DMS79 treated with DMSO at 0.1 percent for 48 hours (cell line): ENCODE results near the gene SLC26A11.
"Not testable (repeated sequence)": the region's sequence is repeated elsewhere in the genome, so short reads cannot be mapped to it uniquely, and the experiment has no call there.

Source experiments
- DNase-seq: peaks from one replicate; lab custom pipeline; 2025; lab: John Stamatoyannopoulos, UW

SLC26A11 gene

DNA sequence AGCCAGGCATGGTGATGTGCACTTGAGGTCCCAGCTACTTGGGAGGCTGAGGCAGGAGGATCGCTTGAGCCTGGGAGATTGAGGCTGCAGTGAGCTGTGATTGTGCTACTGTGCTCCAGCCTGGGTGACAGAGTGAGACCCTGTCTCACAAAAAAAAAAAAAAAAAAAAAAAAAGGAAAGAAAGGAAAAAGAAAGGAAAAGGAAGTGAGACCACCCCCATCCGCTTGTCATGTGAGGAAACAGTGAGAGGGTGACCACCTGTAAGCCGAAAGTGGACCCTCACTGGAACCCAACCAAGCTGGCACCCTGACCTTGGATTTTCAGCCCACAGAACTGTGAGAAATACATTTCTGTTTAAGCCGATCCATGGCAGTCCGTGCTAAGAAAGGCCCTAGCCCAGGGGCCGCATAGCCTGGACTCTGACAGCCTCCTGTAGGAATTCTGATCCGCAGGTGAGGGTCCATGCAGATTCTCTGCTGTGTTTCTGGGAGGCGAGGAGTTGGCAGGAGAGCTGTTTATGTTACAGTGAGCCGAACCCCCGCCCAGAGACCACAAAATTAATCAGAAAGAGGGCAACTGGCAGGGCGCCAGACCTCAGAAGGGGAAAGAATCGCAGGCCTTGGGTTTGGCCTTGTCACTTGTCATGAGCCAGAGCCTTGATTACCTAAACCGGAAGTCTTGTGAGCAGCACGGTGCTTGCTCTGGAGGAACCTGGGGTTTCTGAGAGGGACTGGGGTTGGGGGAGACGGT, 1.0 kb upstream of the SLC26A11 start:
- DNase-seq, result peak; percentile 83

DNA sequence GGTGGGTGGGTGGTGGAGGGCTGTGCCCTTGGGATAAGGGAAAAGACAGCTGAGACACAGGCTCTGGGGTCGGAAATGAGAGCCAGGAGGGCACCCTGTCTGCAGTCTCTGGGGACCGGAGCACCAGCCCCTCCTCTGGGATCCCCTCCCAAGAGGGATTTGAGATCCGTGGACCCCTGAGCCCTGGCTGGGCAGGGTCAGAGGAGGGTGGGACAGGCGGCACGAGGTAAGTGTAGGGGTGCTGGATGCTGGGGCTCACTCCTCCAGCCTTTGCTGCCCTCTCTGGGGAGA, 519 bp upstream of the SLC26A11 start:
- DNase-seq, result no peak

DNA sequence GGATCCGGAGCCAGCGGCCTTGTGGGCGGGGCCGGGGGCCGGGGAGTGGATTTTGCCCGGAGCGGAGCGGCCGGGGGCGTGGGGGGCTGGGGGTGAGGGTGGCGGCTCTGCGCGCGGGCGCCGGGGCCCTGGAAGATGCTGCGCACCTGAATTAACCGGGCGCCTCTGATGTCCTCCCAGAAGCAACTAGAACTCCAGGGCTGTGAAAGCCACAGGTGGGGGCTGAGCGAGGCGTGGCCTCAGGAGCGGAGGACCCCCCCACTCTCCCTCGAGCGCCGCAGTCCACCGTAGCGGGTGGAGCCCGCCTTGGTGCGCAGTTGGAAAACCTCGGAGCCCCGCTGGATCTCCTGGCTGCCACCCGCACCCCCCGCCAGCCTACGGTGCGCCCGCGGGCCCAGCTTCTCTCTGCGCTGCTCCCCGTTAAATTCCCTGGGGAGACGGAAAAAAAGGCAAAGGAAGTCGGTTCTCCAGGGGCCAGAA, 549 bp downstream of the SLC26A11 start:
- peak; percentile 1 for DNase-seq

DNA sequence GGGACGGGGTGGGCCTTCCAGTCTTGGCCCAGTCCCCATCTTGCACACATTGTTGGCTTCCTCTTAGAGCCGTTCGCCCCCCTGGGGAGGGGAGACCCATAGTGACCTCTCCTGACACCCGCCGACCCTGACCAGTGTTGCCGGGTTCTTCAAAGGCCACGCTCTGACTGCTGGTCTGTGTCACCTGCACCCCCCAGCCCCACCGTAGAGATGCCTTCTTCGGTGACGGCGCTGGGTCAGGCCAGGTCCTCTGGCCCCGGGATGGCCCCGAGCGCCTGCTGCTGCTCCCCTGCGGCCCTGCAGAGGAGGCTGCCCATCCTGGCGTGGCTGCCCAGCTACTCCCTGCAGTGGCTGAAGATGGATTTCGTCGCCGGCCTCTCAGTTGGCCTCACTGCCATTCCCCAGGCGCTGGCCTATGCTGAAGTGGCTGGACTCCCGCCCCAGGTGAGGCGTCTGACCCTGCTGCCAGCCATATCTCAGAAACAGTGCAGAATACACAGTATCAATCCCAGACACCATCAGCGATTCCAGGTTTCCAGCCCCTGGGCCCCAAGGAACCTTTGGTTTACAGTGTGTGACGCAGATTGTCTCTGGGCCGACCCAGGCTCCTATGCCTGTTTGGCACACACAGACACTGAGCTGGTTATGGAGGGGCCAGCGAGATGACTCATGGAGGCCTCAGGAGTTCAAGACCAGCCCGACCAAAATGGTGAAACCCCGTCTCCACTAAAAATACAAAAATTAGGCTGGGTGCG, 1.3 kb downstream of the SLC26A11 start:
- DNase-seq, result no peak

DNA sequence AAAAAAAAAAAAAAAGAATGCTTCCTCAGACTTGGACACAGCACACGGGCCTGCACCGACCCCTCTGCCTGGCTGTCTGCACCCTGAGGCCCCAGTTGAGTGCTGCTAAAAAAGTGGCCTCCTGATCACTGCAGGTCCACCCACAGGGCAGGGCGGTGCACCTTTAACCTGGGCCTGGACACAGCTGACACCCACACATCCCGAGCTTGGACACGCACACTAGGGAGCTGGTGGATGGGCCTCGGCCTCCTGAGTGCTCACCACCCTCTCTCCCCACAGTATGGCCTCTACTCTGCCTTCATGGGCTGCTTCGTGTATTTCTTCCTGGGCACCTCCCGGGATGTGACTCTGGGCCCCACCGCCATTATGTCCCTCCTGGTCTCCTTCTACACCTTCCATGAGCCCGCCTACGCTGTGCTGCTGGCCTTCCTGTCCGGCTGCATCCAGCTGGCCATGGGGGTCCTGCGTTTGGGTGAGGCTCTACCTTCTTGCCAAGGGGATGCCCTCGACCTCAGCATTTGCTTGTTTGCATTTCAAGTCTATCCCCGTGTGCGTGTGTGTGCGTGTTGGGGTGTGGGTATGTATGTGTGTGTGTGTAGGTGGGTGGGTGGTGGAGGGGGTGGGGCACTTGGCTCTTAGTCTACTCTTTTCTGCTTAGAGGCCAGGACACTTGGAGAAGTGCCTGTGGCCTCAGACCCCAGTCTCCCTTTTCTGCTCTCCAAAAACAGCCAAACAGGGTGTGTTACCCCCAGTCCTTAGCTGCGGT, 2.3 kb downstream of the SLC26A11 start:
- no peak for DNase-seq

DNA sequence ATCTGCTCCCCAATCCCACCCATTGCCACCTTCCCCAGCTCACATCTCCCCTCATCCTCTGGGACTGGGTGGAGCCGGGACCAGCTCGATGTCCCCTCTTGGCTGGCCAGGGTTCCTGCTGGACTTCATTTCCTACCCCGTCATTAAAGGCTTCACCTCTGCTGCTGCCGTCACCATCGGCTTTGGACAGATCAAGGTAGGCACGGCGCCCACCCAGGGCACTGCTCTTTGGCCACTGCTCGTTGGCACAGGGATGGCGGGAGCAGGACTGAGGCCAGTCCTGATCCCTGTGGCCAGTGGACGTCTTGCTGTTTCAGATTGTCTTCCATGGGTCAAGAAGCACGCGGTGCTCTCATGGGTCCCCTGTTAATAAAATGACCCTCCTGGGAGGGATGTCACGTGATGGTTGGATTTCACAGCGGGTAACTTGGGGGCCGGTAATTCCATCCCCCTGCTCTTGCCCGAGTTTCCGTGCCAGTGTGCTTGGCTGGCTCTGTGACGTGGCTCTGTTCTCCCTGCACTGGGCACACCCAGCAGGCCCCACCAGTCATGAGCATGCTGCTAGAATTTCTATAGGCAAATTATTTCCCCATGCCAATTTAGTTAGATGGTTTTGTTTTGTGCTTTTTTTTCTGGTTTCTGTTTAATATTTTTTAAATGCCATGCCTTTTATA, 3.1 kb downstream of the SLC26A11 start:
- DNase-seq, result no peak

DNA sequence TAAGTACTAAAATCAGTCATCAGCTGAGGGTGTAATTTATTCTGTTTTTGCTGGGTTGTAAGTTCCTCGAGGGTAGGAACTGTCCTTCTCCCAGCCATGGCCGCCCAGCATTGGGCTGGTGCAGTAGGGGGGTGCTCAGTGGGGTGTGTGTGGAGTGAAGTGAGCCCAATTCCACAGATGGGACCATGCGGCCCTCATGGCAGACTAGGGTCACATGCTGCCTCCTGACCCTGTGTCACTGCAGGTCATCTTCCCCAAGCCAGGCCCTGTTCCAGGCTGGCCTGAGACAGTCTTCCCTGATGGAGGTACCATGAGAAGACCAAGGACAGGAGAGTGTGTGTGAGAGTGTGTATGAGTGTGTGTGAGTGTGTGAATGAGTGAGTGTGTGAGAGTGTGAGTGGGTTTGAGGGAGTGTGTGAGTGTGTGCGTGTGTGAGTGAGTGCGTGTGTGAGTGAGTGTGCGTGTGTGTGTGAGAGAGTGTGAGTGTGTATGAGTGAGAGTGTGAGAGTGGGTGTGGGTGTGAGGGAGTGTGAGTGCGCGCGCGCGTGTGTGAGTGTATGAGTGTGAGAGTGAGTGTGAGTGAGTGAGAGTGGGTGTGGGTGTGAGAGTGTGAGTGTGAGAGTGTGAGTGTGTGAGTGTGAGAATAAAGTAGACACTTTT, 3.7 kb downstream of the SLC26A11 start:
- DNase-seq, result no peak

DNA sequence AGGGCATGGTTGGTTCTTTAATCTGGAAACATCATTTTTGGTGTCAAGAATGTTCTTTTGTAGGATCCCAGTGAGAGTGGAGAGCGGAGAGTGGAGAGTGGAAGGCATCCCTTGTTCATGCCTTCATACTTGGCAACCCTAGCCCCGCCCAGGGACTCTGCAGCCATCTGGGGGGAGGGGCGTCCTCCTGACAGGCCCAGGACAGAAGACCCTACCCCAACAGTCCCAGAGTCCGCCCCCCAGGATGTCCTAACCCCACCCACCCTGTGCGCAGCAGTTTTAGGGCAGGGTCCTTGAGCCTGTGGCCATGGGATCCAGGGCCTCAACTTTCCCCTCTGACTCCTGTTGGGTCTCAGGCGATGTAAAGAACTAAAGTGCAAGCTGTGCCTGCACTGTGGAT, 4.5 kb downstream of the SLC26A11 start:
- no peak for DNase-seq

DNA sequence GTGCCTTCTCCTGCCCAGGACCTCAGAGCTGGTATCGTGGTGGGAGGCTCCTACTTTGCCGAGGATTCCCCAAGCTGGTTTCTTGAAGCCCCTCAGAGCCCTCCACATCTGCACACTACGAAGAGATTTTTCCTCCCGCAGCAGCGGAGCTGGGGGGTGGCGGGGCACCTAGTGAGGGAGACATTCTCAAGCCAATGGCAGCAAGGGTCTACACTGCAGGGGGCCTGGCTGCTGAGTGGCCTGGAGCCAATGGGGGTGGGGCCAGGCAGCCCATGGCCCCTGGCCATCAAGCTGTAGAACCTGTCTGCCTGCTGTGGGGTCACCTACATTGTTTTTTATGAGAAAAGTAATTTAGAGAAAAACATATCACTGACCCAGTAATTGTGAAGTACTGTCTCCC, 5.0 kb downstream of the SLC26A11 start:
- DNase-seq, result no peak

DNA sequence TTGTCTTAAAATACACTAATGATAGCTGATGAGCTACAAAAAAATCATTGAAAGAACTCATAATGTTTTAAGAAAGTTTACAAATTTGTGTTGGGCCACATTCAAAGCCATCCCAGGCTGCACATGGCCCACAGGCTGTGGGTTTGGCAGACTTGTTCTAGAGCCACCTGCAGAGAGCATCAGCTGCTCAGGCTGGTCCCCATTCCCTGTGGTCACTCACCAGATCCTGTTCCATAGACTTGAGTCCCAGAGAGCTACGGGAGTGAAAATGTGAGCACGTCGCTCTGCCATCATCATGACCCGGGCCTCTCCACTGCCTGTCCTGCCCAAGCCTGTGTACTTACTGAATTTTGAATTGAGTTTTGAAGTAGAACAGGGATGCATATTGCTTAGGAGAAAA, 6.9 kb downstream of the SLC26A11 start:
- no peak for DNase-seq

DNA sequence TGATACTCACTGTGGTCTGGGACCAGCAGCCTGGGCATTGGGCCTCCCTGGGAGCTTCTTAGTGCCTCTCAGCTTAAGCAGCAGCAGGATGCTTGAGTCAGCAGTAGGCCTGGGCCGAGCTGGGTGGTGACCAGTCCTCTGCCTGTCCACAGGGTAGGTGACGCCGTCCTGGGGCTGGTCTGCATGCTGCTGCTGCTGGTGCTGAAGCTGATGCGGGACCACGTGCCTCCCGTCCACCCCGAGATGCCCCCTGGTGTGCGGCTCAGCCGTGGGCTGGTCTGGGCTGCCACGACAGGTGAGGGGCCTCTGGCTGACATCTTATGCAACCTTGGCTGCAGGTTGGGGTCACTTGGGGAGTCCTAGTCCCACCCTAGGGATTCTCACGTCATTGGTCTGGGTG, 7.4 kb downstream of the SLC26A11 start:
- no peak for DNase-seq

DNA sequence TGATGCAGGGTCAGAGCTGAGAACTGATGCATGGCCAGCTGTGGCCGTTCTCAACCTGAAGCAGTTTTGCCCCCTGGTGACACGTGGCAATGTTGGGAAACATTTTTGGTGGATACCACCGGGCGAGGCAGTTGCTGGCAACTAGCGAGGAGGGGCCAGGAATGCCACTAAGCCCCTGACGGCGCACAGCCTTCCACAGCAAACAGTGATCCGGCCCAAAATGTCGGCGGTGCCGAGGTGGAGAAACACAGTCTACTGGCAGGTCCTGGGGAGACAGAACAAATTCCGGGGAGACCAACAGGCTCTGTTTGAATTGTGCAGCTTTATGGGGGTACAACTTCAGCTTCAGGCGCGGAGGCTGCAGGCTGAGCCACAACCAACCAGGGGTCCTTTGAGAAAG, 8.2 kb downstream of the SLC26A11 start:
- DNase-seq, result no peak

DNA sequence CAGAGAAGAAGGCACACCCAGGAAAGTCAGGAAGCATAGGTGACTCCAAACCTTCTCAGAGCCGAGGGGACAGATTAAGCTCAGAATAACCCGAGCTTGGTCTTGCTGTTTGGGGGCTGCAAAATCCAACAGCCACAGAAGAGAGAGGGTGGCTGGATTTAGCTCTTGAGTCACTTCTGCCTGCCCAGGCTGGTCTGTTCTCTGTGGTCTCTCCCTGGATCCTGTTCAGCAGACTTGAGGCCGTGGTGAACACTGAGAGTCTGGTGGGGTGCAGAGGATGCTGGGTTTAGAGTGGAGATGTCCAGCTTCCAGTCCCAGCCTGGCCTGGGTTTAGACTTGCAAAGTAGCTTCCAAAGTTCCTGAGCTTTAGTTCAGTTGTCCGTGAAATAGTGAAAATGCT, 8.8 kb downstream of the SLC26A11 start:
- no peak for DNase-seq

DNA sequence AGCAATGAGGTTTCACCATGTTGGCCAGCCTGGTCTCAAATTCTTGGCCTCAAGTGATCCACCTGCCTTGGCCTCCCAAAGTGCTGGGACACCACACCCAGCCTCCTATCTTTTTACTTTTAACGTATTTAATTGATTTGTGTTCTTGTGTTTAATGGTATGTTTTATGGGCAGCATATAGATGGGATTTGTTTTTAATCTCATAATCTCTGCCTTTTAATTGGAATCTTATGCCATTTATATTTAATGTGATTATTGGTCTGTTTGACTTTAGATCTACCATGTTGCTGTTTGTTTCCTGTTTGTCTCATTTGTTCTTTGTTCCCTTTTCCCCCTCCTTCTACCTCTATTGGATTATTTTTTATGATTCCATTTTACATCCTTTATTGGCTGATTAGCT, 12.2 kb downstream of the SLC26A11 start:
- DNase-seq, result no peak

DNA sequence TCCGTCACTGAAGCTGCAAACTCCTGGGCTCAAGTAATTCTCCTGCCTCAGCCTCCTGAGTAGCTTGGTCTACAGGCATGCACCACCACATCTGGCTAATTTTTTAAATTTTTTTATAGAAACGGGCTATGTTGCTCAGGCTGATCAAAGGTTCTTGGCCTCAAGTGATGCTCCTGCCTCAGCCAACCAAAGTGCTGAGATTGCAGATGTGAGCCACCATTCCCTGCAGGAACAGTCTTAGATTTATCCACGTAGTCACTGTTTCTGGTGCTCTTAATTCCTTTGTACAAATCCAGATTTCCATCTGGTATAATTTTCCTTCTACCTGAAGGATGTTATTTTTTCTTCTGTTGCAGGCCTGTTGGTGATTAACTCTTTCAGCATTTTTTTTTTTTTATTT, 13.0 kb downstream of the SLC26A11 start:
- no peak for DNase-seq

DNA sequence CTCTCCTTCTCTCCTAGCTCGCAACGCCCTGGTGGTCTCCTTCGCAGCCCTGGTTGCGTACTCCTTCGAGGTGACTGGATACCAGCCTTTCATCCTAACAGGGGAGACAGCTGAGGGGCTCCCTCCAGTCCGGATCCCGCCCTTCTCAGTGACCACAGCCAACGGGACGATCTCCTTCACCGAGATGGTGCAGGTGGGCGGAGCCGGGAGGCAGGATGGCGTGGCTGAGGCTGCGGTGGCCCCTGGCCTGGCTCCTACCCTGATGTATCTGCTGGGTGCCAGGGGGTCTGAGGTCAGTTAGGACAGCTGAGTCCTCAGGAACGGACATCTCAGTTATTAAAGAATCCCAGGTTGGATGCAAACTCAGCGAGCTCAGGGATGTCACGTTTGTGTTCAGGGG, 16.7 kb downstream of the SLC26A11 start:
- DNase-seq, result no peak

DNA sequence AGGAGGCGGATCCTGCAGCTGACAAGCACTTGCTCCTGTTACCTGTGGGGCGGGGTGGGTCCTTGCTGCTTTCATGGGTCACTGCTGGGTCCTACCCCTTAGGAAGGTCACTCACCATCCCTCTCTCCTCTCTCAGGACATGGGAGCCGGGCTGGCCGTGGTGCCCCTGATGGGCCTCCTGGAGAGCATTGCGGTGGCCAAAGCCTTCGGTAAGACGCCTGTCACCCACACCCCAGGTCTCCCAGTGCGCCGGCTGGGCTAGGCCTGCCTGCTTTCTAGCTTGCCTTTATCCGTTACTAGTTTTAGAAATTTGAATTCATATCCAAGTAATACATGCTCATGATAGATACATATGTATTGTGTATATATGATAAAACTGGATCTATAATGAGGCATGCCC, 17.2 kb downstream of the SLC26A11 start:
- no peak for DNase-seq

DNA sequence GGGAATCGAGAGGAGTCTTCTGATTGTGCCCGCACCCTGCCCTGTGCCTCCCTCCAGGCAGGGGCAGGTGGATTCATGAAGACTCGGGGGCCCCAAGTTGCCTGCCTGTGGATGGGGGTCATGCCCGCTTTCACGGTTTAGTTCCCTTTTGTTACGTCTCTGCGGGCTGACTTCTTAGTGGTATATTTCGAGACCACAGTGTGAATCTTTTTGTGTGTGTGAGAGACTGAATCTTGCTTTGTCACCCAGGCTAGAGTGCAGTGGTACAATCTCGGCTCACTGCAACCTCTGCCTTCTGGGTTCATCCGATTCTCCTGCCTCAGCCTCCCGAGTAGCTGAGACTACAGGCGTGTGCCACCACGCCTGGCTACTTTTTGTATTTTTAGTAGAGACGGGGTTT, 22.3 kb downstream of the SLC26A11 start:
- DNase-seq, result no peak

DNA sequence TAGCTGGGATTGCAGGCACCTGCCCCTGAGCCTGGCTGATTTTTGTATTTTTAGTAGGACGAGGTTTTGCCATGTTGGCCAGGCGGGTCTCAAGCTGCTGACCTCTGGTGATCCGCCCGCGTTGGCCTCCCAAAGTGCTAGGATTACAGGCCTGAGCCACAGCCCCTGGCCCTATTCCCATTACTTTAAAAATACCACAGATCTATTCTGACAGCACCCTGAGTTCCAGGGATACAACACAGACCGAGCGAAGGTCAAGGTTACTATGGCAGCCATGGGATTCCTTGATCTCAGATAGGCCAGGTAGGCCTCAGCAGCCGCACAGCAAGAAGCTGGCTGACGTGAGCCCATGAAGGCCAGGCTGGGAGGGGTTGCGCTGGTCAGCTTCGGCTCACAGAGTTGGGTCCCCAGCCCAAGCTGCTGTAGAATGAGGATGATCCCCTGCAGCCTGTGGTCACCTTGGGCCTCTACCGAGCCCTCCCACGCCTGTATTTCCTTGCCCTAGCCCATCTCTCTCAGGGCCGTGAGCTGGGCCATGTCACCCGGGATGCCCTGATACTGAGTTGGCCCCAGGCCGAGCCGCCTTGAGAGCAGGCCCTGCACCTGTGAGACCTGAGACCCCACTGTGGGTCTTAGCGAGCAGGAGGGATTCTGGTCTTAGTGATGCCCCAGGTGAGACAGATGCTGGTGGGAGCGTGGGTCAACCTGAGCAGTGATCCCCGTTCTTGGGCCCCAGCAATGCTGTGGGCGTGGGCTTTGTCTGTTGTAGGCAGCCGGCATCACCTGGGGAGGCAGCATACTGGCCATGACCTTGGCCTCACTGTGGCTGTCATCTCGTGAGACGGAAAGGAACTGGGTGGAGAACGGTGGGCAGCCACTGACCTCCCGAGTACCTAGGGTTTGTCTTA, 23.6 kb downstream of the SLC26A11 start:
- no peak for DNase-seq

DNA sequence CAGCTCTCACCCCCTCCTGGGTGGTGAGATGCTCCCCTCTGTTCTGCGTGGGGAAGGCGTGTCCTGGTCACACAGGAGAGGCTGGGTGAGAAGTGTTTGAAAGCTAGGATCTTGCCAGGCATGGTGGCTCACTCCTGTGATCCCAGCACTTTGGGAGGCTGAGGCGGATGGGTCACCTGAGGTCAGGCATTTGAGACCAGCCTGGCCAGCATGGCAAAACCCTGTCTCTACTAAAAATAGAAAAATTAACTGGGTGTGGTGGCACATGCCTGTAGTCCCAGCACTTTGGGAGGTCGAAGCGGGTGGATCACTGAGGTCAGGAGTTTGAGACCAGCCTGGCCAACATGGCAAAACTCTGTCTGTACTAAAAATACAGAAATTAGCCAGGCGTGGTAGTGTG, 24.2 kb downstream of the SLC26A11 start:
- DNase-seq, result not testable (repeated sequence)
